Left lung (tissue), 10 donors: ENCODE data around the gene EMD. TPM values are rescaled to one million over a fixed set of nuclear protein-coding genes. Genes with fewer than 3 reads are reported as not detected.

ENCODE experiments used
- ATAC-seq: fragments of 200-7000 bp; cut with Tn5 transposase; one replicate; pipeline ENCODE4 v1.9.1; 2020; ENCODE audit warnings: moderate library complexity
- DNase-seq, 4 donors: peaks; one replicate each; pipeline ENCODE4 v3.0.0-alpha.2; 2013 to 2020
- H3K27ac ChIP-seq, 2 donors: fragments of 200-600 bp; sonication (generic) in 1 of 2; one replicate each; pipeline versions ENCODE4 v1.5.0 to v1.8.0; 2020 to 2021
- H3K27me3 ChIP-seq, 2 donors: fragments of 200-600 bp; sonication (generic) in 1 of 2; one replicate each; pipeline versions ENCODE4 v1.5.0 to v1.8.0; 2020 to 2021
- H3K36me3 ChIP-seq, 2 donors: fragments of 200-600 bp; sonication (generic) in 1 of 2; one replicate each; pipeline versions ENCODE4 v1.5.0 to v1.8.0; 2020 to 2021
- H3K4me1 ChIP-seq, 2 donors: fragments of 200-600 bp; one replicate each; pipeline ENCODE4 v1.8.0; 2021
- H3K4me3 ChIP-seq, 2 donors: fragments of 200-600 bp; sonication (generic) in 1 of 2; one replicate each; pipeline versions ENCODE4 v1.5.0 to v1.8.0; 2020 to 2021; ENCODE audit warnings: mild to moderate bottlenecking in 1 of 2
- H3K9me3 ChIP-seq, 2 donors: fragments of 200-600 bp; sonication (generic) in 1 of 2; one replicate each; pipeline versions ENCODE4 v1.5.0 to v1.8.0; 2020 to 2021
- intact Hi-C, 2 donors: fragments of 100-400 bp; cut with DNase I; formaldehyde crosslinking; loops; one replicate each; pipeline versions ENCODE4 v1.11.2 to v1.14.2; 2022
- polyA plus RNA-seq, 6 donors: library from polyadenylated mRNA; unstranded; fragments of 120-200 nt; gene quantifications; one replicate each; pipeline ENCODE4 v1.2.1, GENCODE V29; 2013; ENCODE audit not compliant: insufficient read length in 6 of 6
- total RNA-seq, 2 donors: library from RNA; stranded (reverse); fragmentation: NEBNext Ultra II Directional; extraction: Animal tissue kit (Norgen Biotek cat#: 25700); gene quantifications; one replicate each; pipeline ENCODE4 v1.2.1, GENCODE V29; 2021
- TF ChIP-seq, protein P1 (sequence below), 2 donors: fragments of 200-600 bp; sonication (generic) in 1 of 2; IDR thresholded peaks; one replicate each; pipeline versions ENCODE4 v1.5.0 to v1.8.0; 2021; ENCODE audit warnings: antibody characterized with exemption in 2 of 2
- donor health status: DM: no; HTN: yes; CAD: no.
- donor health status: DM: no; HTN: no; CAD: no.

EMD gene
- total and polyA plus RNA-seq, 8 donors: 50.1 to 77.1 (median 64.1) TPM

DNA sequence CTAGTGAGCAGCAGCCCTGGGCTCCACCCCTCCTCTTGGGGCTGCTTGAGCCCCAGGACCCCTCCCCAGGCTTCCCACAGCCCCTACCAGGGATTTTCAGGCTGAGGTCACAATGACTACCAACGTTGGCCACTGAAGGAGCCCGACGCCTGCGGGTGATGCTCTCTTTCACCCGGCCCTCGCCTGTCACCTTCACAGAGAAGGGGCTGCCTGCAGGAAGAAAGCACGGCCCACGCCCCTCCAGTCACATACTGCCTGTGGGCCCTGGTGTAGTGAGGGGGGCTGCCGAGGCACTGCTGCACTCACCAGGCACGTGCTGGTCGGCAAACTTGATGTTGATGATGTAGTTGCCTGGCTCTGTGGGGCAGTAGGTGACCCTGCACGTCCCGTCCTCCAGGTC lies 26.6 kb upstream of the EMD start:
- Histone ChIP-seq H3K4me3 (no peak overlapping the region), H3K9me3 (no peaks in the 10 kb centered on the region), H3K4me1 (peaks cover 0 to 20% of the 10 kb centered on the region in 2 donors), H3K36me3 (peaks cover 0 to 95% of the 10 kb centered on the region in 2 donors), H3K27me3 (no peaks in the 10 kb centered on the region), H3K27ac (no peak overlapping the region)
- TF ChIP-seq, protein P1, sequence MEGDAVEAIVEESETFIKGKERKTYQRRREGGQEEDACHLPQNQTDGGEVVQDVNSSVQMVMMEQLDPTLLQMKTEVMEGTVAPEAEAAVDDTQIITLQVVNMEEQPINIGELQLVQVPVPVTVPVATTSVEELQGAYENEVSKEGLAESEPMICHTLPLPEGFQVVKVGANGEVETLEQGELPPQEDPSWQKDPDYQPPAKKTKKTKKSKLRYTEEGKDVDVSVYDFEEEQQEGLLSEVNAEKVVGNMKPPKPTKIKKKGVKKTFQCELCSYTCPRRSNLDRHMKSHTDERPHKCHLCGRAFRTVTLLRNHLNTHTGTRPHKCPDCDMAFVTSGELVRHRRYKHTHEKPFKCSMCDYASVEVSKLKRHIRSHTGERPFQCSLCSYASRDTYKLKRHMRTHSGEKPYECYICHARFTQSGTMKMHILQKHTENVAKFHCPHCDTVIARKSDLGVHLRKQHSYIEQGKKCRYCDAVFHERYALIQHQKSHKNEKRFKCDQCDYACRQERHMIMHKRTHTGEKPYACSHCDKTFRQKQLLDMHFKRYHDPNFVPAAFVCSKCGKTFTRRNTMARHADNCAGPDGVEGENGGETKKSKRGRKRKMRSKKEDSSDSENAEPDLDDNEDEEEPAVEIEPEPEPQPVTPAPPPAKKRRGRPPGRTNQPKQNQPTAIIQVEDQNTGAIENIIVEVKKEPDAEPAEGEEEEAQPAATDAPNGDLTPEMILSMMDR (IDR thresholded peaks at IDR 0.05): no peak
- ATAC-seq: no peak
- DNase-seq: no peak
- intact Hi-C loops: no loop called here

DNA sequence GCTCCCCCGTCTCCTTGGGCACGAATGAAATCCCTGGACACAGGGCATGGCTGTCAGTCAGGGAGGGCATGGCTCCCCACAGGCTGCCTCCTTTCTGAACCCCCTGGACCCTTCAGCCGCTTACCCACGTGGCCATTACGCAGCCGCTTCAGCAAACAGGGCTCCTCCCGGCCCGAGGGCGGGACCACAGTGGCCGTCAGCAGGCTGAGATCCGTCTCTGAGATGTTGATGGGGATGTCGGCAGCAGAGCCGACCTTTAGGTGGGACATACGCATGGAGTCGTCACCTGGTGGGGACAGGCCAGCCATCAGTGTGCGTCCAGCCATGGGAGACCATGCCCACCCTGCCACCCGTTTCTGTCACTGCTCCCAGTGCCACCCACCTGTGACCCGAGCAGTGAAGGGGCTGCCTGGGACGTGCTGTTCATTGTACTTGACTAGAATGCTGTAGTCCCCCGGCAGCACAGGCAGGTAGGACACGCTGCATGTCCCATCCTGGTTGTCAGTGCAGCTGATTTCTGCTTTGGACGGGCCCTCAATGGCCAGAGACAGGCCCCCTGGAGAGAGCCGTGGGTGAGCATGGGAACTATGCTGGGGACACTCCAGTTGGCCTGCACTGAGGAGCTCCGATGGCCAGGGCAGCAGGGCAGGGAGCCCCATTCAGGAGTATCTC lies 25.8 kb upstream of the EMD start:
- peaks cover 0 to 21% of the 10 kb centered on the region in 2 donors for H3K4me1 ChIP-seq

DNA sequence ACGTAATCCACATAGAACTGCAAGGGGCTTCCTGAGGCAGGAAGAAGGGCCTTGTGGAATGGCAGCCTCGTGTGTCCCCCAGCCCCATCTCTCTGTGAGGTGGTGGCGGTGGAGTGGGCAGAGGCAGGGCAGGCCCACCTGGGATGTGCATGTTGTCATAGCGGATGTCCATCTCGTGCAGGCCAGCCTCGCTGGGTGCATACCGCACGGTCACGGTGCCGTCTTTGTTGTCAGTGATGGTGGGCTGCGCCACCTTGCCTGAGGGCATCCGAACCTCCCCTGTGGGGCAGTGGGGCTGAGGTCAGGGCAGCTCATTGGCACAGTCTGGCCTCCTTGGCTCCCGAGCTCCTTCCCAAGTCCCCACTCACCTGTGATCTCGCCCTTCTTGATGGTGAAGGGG lies 25.1 kb upstream of the EMD start:
- Histone ChIP-seq H3K4me3 (no peak overlapping the region), H3K27me3 (no peaks in the 10 kb centered on the region), H3K4me1 (peaks cover 0 to 23% of the 10 kb centered on the region in 2 donors), H3K36me3 (peaks cover 0 to 100% of the 10 kb centered on the region in 2 donors), H3K27ac (no peak overlapping the region), H3K9me3 (no peaks in the 10 kb centered on the region)
- TF ChIP-seq, protein P1 (IDR thresholded peaks at IDR 0.05): no peak
- no peak for ATAC-seq
- intact Hi-C loops: no loop called here
- no peak for DNase-seq

More for the DNA sequence above, 25.8 kb upstream of the EMD start:
- no peak for DNase-seq
- TF ChIP-seq, protein P1 (IDR thresholded peaks at IDR 0.05): no peak
- intact Hi-C loops: no loop called here
- H3K27me3 ChIP-seq: no peaks in the 10 kb centered on the region
- H3K36me3 ChIP-seq: peaks cover 0 to 100% of the 10 kb centered on the region in 2 donors
- no peaks in the 10 kb centered on the region for H3K9me3 ChIP-seq
- no peak for ATAC-seq
- no peak overlapping the region for H3K4me3 ChIP-seq
- H3K27ac ChIP-seq: no peak overlapping the region

DNA sequence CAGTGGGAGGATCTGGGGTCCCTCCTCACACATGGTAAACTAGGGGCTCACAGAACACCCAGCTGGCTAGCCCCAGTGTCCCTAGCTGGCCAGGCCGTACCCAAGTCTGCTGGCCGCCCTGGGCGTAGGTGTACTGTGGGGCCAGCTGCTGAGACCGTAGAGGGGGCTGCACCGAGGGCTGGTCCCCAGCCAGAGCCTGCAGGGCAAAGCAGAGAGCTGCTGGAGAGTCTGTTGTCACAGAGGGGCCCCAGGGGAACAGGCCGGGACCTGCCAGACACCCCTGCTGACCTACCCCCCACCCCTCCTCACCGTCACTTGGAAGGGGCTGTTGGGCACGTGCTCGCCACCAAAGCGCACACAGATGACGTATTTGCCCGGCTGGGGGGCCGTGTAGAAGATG lies 24.6 kb upstream of the EMD start:
- H3K4me3 ChIP-seq: no peak overlapping the region
- TF ChIP-seq, protein P1 (IDR thresholded peaks at IDR 0.05): no peak
- H3K4me1 ChIP-seq: peaks cover 0 to 23% of the 10 kb centered on the region in 2 donors
- intact Hi-C loops: no loop called here
- peaks cover 0 to 100% of the 10 kb centered on the region in 2 donors for H3K36me3 ChIP-seq
- DNase-seq: no peak
- H3K9me3 ChIP-seq: no peaks in the 10 kb centered on the region
- peak overlapping the region; percentile 23 to 53 for H3K27ac ChIP-seq
- H3K27me3 ChIP-seq: no peaks in the 10 kb centered on the region
- ATAC-seq: no peak

DNA sequence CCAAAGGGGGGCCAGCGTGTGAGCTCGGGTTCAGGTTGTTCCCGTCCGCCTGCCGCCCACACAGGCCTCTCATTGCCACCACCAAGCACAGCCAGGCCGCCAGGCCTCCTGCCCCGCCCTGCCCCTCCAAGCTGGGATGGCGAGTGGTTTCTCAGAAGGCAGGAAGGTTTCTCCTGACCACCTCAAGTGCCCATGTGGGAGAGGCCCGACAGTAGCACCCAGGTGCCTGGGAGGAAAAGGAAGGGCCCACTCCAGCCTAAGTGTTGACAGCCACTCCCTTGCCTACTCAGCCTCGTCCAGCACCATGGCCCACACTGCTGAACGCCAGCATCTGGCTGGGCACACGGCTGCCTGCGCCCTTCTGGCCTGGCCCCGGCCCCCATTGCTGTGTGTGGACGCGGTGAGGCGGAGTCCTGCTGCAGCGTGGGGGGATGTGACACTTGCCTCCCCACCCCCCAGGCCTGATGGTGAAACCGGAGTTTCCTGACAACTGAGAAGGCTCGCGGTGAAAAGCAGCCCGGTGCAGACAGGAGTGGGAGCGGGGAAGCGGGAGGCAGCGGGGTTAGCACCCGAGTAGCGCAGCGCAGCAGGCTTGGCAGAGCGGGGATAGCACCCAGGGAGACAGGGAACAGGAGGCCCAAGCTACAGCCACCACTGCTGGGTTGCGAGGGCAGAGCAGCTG lies 23.9 kb upstream of the EMD start:
- Histone ChIP-seq H3K9me3 (no peaks in the 10 kb centered on the region), H3K36me3 (peaks cover 0 to 100% of the 10 kb centered on the region in 2 donors), H3K4me1 (peaks cover 0 to 23% of the 10 kb centered on the region in 2 donors), H3K27me3 (no peaks in the 10 kb centered on the region), H3K27ac (peak overlapping the region; percentile 13 to 59), H3K4me3 (no peak overlapping the region)
- intact Hi-C loops: no loop called here
- TF ChIP-seq, protein P1 (IDR thresholded peaks at IDR 0.05): no peak
- DNase-seq: peak in 2 of 4 donors; percentile 81 to 86
- peak; percentile 72 for ATAC-seq
